BLaER1 (cell line): Measurements from ENCODE around the gene CPN2.

Source experiments
- H3K27ac ChIP-seq: shearing (Covaris generic); formaldehyde crosslinking; 2 replicates; pipeline ENCODE4 v1.8.1; 2022
- H3K27me3 ChIP-seq: shearing (Covaris generic); formaldehyde crosslinking; 2 replicates; pipeline ENCODE4 v1.8.1; 2022
- H3K36me3 ChIP-seq: shearing (Covaris generic); formaldehyde crosslinking; 2 replicates; pipeline ENCODE4 v1.8.1; 2022
- H3K4me1 ChIP-seq: shearing (Covaris generic); formaldehyde crosslinking; 2 replicates; pipeline ENCODE4 v1.8.1; 2022
- H3K4me2 ChIP-seq: shearing (Covaris generic); formaldehyde crosslinking; 2 replicates; pipeline ENCODE4 v1.8.1; 2022
- H3K4me3 ChIP-seq: shearing (Covaris generic); formaldehyde crosslinking; 2 replicates; pipeline ENCODE4 v1.8.1; 2022
- H3K9ac ChIP-seq: shearing (Covaris generic); formaldehyde crosslinking; 2 replicates; pipeline ENCODE4 v1.8.1; 2022
- H3K9me3 ChIP-seq: shearing (Covaris generic); formaldehyde crosslinking; 2 replicates; pipeline ENCODE4 v1.8.1; 2022
- H4K20me1 ChIP-seq: shearing (Covaris generic); formaldehyde crosslinking; 2 replicates; pipeline ENCODE4 v1.8.1; 2022
- Cebpa-rat ChIP-seq: shearing (Covaris generic); IDR thresholded peaks from 2 replicates; pipeline ENCODE4 v1.8.1; 2022

The CPN2 gene

GRCh38 chr3:194318511-194319161 lies 32.5 kb downstream of the CPN2 start:
- Histone ChIP-seq H3K27me3 (peaks cover 34% of the 10 kb centered on the region), H3K36me3 (no peaks in the 10 kb centered on the region), H3K9me3 (peaks cover 22% of the 10 kb centered on the region), H3K4me3 (0 out of 2 replicates have a peak overlapping the region, but pooled peaks have one; percentile 0), H3K27ac (no peak overlapping the region), H4K20me1 (peaks cover 19% of the 10 kb centered on the region; the same call in 1 of the 2 replicates), H3K4me2 (no peak overlapping the region), H3K9ac (no peak overlapping the region), H3K4me1 (peaks cover 7% of the 10 kb centered on the region)
- no peak for TF ChIP-seq Cebpa-rat

GRCh38 chr3:194316918-194317317 lies 34.2 kb downstream of the CPN2 start:
- peaks cover 36% of the 10 kb centered on the region; the same call in 1 of the 2 replicates for H4K20me1 ChIP-seq
- no peak overlapping the region for H3K4me3 ChIP-seq
- no peak for TF ChIP-seq Cebpa-rat
- H3K27ac ChIP-seq = no peak overlapping the region
- peaks cover 51% of the 10 kb centered on the region for H3K27me3 ChIP-seq
- H3K9me3 ChIP-seq = peaks cover 22% of the 10 kb centered on the region
- peaks cover 7% of the 10 kb centered on the region for H3K4me1 ChIP-seq
- no peaks in the 10 kb centered on the region for H3K36me3 ChIP-seq
- H3K9ac ChIP-seq = no peak overlapping the region
- no peak overlapping the region for H3K4me2 ChIP-seq

- Histone ChIP-seq H3K27ac (no peak overlapping the region), H3K9me3 (peaks cover 22% of the 10 kb centered on the region), H3K4me1 (peaks cover 7% of the 10 kb centered on the region), H3K9ac (no peak overlapping the region), H3K4me2 (peak overlapping the region; percentile 95), H4K20me1 (peaks cover 37% of the 10 kb centered on the region; the same call in 1 of the 2 replicates), H3K4me3 (0 out of 2 replicates have a peak overlapping the region, but pooled peaks have one; percentile 60), H3K27me3 (peaks cover 60% of the 10 kb centered on the region), H3K36me3 (no peaks in the 10 kb centered on the region)
- no peak for TF ChIP-seq Cebpa-rat
Measured at GRCh38 chr3:194315965-194316361, 35.2 kb downstream of the CPN2 start.

GRCh38 chr3:194315088-194315964 lies 35.8 kb downstream of the CPN2 start:
- Histone ChIP-seq H3K36me3 (no peaks in the 10 kb centered on the region), H3K9me3 (peaks cover 22% of the 10 kb centered on the region), H3K9ac (no peak overlapping the region), H4K20me1 (peaks cover 41% of the 10 kb centered on the region; the same call in 1 of the 2 replicates), H3K4me1 (peaks cover 7% of the 10 kb centered on the region), H3K27me3 (peaks cover 66% of the 10 kb centered on the region), H3K4me3 (peak overlapping the region; percentile 60), H3K27ac (no peak overlapping the region), H3K4me2 (peak overlapping the region; percentile 95)
- TF ChIP-seq Cebpa-rat = no peak

GRCh38 chr3:194314388-194315068 lies 36.6 kb downstream of the CPN2 start:
- Histone ChIP-seq H3K27ac (no peak overlapping the region), H3K36me3 (no peaks in the 10 kb centered on the region), H3K9ac (no peak overlapping the region), H3K4me2 (peak overlapping the region; percentile 95; the same call in 1 of the 2 replicates), H4K20me1 (peaks cover 49% of the 10 kb centered on the region; the same call in 1 of the 2 replicates), H3K9me3 (peaks cover 16% of the 10 kb centered on the region), H3K27me3 (peaks cover 74% of the 10 kb centered on the region), H3K4me1 (peaks cover 7% of the 10 kb centered on the region), H3K4me3 (no peak overlapping the region)
- TF ChIP-seq Cebpa-rat = no peak

- Histone ChIP-seq H3K9ac (no peak overlapping the region), H4K20me1 (peaks cover 51% of the 10 kb centered on the region; the same call in 1 of the 2 replicates), H3K4me1 (peaks cover 7% of the 10 kb centered on the region), H3K4me2 (no peak overlapping the region), H3K36me3 (no peaks in the 10 kb centered on the region), H3K4me3 (no peak overlapping the region), H3K27me3 (peaks cover 80% of the 10 kb centered on the region), H3K27ac (no peak overlapping the region), H3K9me3 (peaks cover 8% of the 10 kb centered on the region)
- no peak for TF ChIP-seq Cebpa-rat
Measured at GRCh38 chr3:194313560-194314387, 37.4 kb downstream of the CPN2 start.

GRCh38 chr3:194312743-194313281 lies 38.3 kb downstream of the CPN2 start:
- Histone ChIP-seq H3K27ac (no peak overlapping the region), H3K4me3 (no peak overlapping the region), H4K20me1 (peaks cover 51% of the 10 kb centered on the region; the same call in 1 of the 2 replicates), H3K9ac (no peak overlapping the region), H3K9me3 (no peaks in the 10 kb centered on the region), H3K36me3 (no peaks in the 10 kb centered on the region), H3K27me3 (peaks cover 89% of the 10 kb centered on the region), H3K4me2 (no peak overlapping the region), H3K4me1 (peaks cover 12% of the 10 kb centered on the region)
- TF ChIP-seq Cebpa-rat = no peak

GRCh38 chr3:194312186-194312742 lies 38.9 kb downstream of the CPN2 start:
- no peak for TF ChIP-seq Cebpa-rat
- Histone ChIP-seq H3K4me2 (no peak overlapping the region), H3K27ac (no peak overlapping the region), H3K4me1 (peaks cover 17% of the 10 kb centered on the region), H3K27me3 (peaks cover 95% of the 10 kb centered on the region), H3K9me3 (no peaks in the 10 kb centered on the region), H3K9ac (no peak overlapping the region), H4K20me1 (peaks cover 55% of the 10 kb centered on the region), H3K36me3 (no peaks in the 10 kb centered on the region), H3K4me3 (no peak overlapping the region)
